MCF 10A (cell line): ENCODE measurements around the gene AREG. TPM values are rescaled to one million over a fixed set of nuclear protein-coding genes. Genes with fewer than 3 reads are reported as not detected.

Experiments used
- BruUV-seq: library from RNA; stranded (reverse); fragments of 400-500 nt; replicated peaks from 2 replicates; lab custom pipeline; 2021; lab: Mats Ljungman, UMichigan
- CTCF ChIA-PET: fragments of 300-600 bp; sonication (Branson Sonifier 250); formaldehyde crosslinking; extraction: SDS; loops from one replicate; lab custom pipeline; 2021; ENCODE audit warnings: antibody characterized with exemption, inconsistent platforms; lab: Yijun Ruan, JAX
- POLR2A ChIA-PET: fragments of 300-600, 350-650 bp; sonication (Branson Sonifier 250); formaldehyde crosslinking; extraction: SDS; loops from one replicate; lab custom pipeline; 2020; ENCODE audit warnings: antibody characterized with exemption, inconsistent platforms; lab: Yijun Ruan, JAX
- DNase-seq: peaks from one replicate; pipeline ENCODE4 v3.0.0-alpha.2; 2018; ENCODE audit not compliant: unreplicated experiment
- H3K27ac Mint-ChIP-seq: one replicate; pipeline ENCODE4 v1.8.0; 2022; ENCODE audit warnings: mild to moderate bottlenecking, low read depth, mixed read lengths; ENCODE audit not compliant: unreplicated experiment
- H3K27me3 Mint-ChIP-seq: one replicate; pipeline ENCODE4 v1.8.0; 2022; ENCODE audit warnings: mixed read lengths; ENCODE audit not compliant: insufficient read depth, unreplicated experiment
- H3K36me3 Mint-ChIP-seq: one replicate; pipeline ENCODE4 v1.8.0; 2022; ENCODE audit warnings: mild to moderate bottlenecking, moderate library complexity, mixed read lengths; ENCODE audit not compliant: insufficient read depth, unreplicated experiment
- H3K4me1 Mint-ChIP-seq: one replicate; pipeline ENCODE4 v1.8.0; 2022; ENCODE audit warnings: mixed read lengths; ENCODE audit not compliant: insufficient read depth, unreplicated experiment
- H3K4me3 Mint-ChIP-seq: one replicate; pipeline ENCODE4 v1.8.0; 2022; ENCODE audit warnings: mild to moderate bottlenecking, moderate library complexity, mixed read lengths; ENCODE audit not compliant: unreplicated experiment
- H3K9me3 Mint-ChIP-seq: one replicate; pipeline ENCODE4 v1.8.0; 2022; ENCODE audit warnings: mixed read lengths; ENCODE audit not compliant: unreplicated experiment
- intact Hi-C: fragments of 100-400 bp; cut with micrococcal nuclease; formaldehyde crosslinking; loops from 2 replicates; pipeline ENCODE4 v1.14.1; 2022
- total RNA-seq: library from RNA; stranded (reverse); gene quantifications from 2 replicates; pipeline ENCODE4 v1.2.3, GENCODE V29; 2022
- TF ChIP-seq, protein P1 (sequence below): fragments of 200-600 bp; IDR thresholded peaks from one replicate; pipeline ENCODE4 v1.8.0; 2022; ENCODE audit warnings: antibody characterized with exemption, mild to moderate bottlenecking; ENCODE audit not compliant: unreplicated experiment

Gene AREG
- total RNA-seq, 1 experiment from 2014 or later = 1,878 TPM

DNA sequence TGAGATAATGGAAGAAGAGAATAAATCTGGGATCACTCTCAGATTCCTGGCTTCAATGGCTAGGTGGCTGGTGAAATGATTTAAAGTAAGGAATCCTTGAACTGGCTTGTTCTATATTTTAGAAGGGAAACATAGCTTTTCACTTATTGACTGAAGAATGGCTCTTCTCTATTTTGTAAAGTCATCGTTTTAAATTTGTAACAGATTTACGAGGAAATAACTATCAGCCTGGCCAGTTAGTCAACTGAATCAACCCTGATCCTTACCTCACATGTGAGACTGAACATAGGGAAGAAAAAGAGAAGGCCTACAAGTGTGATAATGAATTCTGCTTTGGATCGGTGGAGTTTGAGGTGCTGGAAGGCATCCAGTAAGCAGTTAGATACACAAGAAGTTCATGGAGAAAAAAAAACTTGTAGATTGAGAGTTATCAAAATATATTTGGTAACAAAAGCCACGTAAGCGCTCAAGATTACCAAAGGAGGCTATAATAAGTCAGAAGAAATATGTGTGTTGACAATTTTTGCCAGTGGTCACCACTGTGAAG is 12.0 kb downstream of the AREG start:
- ChIA-PET POLR2A (interaction anchor here (0.6 to 10.8 kb wide), 36 partner anchors 8 to 1058 kb away, joined by 3 to 170 read pairs (median 4); partner anchors contain the start of genes AREG, RCHY1 and THAP6), CTCF (interaction anchor here (0.6 to 3.6 kb wide), 9 partner anchors 12 to 218 kb away, joined by 3 to 29 read pairs (median 4); partner anchors contain the start of gene AREG)
- TF ChIP-seq, protein P1, sequence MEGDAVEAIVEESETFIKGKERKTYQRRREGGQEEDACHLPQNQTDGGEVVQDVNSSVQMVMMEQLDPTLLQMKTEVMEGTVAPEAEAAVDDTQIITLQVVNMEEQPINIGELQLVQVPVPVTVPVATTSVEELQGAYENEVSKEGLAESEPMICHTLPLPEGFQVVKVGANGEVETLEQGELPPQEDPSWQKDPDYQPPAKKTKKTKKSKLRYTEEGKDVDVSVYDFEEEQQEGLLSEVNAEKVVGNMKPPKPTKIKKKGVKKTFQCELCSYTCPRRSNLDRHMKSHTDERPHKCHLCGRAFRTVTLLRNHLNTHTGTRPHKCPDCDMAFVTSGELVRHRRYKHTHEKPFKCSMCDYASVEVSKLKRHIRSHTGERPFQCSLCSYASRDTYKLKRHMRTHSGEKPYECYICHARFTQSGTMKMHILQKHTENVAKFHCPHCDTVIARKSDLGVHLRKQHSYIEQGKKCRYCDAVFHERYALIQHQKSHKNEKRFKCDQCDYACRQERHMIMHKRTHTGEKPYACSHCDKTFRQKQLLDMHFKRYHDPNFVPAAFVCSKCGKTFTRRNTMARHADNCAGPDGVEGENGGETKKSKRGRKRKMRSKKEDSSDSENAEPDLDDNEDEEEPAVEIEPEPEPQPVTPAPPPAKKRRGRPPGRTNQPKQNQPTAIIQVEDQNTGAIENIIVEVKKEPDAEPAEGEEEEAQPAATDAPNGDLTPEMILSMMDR = no peak
- intact Hi-C loops = loop anchor here (1.0 to 5.0 kb wide), 4 partner anchors 45 to 214 kb away; no protein-coding TSS in a partner anchor
- Mint-ChIP-seq H3K36me3 (peaks cover 63% of the 10 kb centered on the region), H3K9me3 (no peaks in the 10 kb centered on the region), H3K27ac (peak overlapping the region; percentile 58), H3K4me1 (peaks cover 34% of the 10 kb centered on the region), H3K27me3 (no peaks in the 10 kb centered on the region), H3K4me3 (no peak overlapping the region)
- BruUV-seq = TSS peak; percentile 0
- peak; percentile 55 for DNase-seq

DNA sequence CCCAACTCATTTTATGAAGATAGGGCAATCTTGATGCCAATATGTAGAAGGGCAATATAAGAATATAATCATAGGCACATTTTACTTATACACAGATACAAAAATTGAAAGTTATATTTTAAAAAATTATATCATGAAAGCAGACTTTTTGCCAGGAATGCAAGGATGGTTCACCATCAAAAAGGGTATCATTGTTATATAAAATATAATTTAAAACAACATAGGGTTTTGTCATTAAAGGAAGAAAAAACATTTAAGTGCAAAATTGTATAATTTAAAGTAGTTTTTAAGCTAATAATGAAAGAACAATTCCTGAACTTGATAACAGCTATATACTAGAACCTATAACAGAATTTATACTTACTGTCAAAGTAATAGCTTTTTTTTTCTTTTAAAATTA is 15.9 kb downstream of the AREG start:
- intact Hi-C loops = no loop called here
- POLR2A ChIA-PET = interaction anchor here (0.6 to 2.7 kb wide), 8 partner anchors 10 to 132 kb away, joined by 3 to 13 read pairs (median 4); no protein-coding TSS in a partner anchor
- CTCF ChIA-PET = interaction anchor here (0.7 to 3.8 kb wide), 4 partner anchors 55 to 214 kb away, joined by 3 to 15 read pairs (median 4); no protein-coding TSS in a partner anchor

GRCh38 chr4:74463123-74463522 is 18.2 kb downstream of the AREG start:
- Mint-ChIP-seq H3K4me1 (no peaks in the 10 kb centered on the region), H3K27ac (no peak overlapping the region), H3K27me3 (no peaks in the 10 kb centered on the region), H3K9me3 (no peaks in the 10 kb centered on the region), H3K36me3 (peaks cover 13% of the 10 kb centered on the region), H3K4me3 (no peak overlapping the region)
- intact Hi-C loops = no loop called here
- DNase-seq = no peak
- no TSS peak for BruUV-seq
- POLR2A ChIA-PET = interaction anchor here (0.6 to 2.7 kb wide), 9 partner anchors 8 to 207 kb away, joined by 3 to 13 read pairs (median 4); no protein-coding TSS in a partner anchor
- TF ChIP-seq, protein P1 = no peak
- CTCF ChIA-PET = interaction anchor here (1.2 to 3.8 kb wide), 5 partner anchors 10 to 209 kb away, joined by 3 to 15 read pairs (median 5); no protein-coding TSS in a partner anchor

More for the DNA sequence above, 15.9 kb downstream of the AREG start:
- Mint-ChIP-seq H3K4me3 (no peak overlapping the region), H3K27ac (no peak overlapping the region), H3K27me3 (no peaks in the 10 kb centered on the region), H3K9me3 (no peaks in the 10 kb centered on the region), H3K36me3 (peaks cover 24% of the 10 kb centered on the region), H3K4me1 (peaks cover 14% of the 10 kb centered on the region)
- TF ChIP-seq, protein P1 = no peak
- BruUV-seq = no TSS peak
- no peak for DNase-seq

GRCh38 chr4:74464291-74464690 is 19.4 kb downstream of the AREG start:
- intact Hi-C loops = no loop called here
- no TSS peak for BruUV-seq
- TF ChIP-seq, protein P1 = no peak
- H3K9me3 Mint-ChIP-seq = no peaks in the 10 kb centered on the region
- H3K27me3 Mint-ChIP-seq = no peaks in the 10 kb centered on the region
- H3K36me3 Mint-ChIP-seq = peaks cover 7% of the 10 kb centered on the region
- POLR2A ChIA-PET = interaction anchor here (1.0 to 2.5 kb wide), 4 partner anchors 8 to 27 kb away, joined by 3 to 9 read pairs (median 5); no protein-coding TSS in a partner anchor
- no peak overlapping the region for H3K4me3 Mint-ChIP-seq
- H3K27ac Mint-ChIP-seq = no peak overlapping the region
- no peak for DNase-seq
- CTCF ChIA-PET = interaction anchor here (0.5 to 3.8 kb wide), 7 partner anchors 9 to 207 kb away, joined by 3 to 15 read pairs (median 3); no protein-coding TSS in a partner anchor
- no peaks in the 10 kb centered on the region for H3K4me1 Mint-ChIP-seq
